IMR-90 (cell line): ENCODE data around the gene CTDSP2. TPM values are rescaled to one million over a fixed set of nuclear protein-coding genes. Genes with fewer than 3 reads are reported as not detected.

Experiments
- ATAC-seq: fragments of 200-7000 bp; cut with Tn5 transposase; 2 replicates; pipeline ENCODE4 v1.9.1; 2020; ENCODE audit warnings: low read depth, mild to moderate bottlenecking, moderate library complexity
- BruUV-seq: library from RNA; stranded (reverse); fragments of 400-500 nt; replicated peaks from 2 replicates; lab custom pipeline; 2021; lab: Mats Ljungman, UMichigan
- CTCF ChIA-PET: fragments of 300-600 bp; formaldehyde crosslinking; extraction: SDS; loops from one replicate; lab custom pipeline; 2021; ENCODE audit warnings: antibody characterized with exemption; lab: Yijun Ruan, JAX
- POLR2A ChIA-PET: fragments of 300-600 bp; sonication (Branson Sonifier 250); formaldehyde crosslinking; loops from one replicate; lab custom pipeline; 2022; ENCODE audit warnings: antibody characterized with exemption; ENCODE audit not compliant: unreplicated experiment; lab: Charles Lee
- DNase-seq: peaks from one replicate; pipeline ENCODE4 v3.0.0; 2013
- H2AFZ ChIP-seq: replicated peaks from 2 replicates; pipeline ENCODE3; 2013; ENCODE audit warnings: low read length, mild to moderate bottlenecking; ENCODE audit not compliant: poor library complexity
- H2AK5ac ChIP-seq: 2 replicates; pipeline ENCODE4 v1.6.1; 2013; ENCODE audit warnings: low read depth, low read length, inconsistent platforms
- H2AK9ac ChIP-seq: replicated peaks from 2 replicates; pipeline ENCODE3; 2013; ENCODE audit warnings: mild to moderate bottlenecking, low read depth, low read length, moderate library complexity; ENCODE audit not compliant: poor library complexity
- H2BK120ac ChIP-seq: 2 replicates; pipeline ENCODE4 v1.6.1; 2013; ENCODE audit warnings: low read depth, low read length, inconsistent platforms
- H2BK15ac ChIP-seq: 3 replicates; pipeline ENCODE4 v1.6.1; 2013; ENCODE audit warnings: low read depth, low read length, inconsistent platforms
- H2BK20ac ChIP-seq: 2 replicates; pipeline ENCODE4 v1.6.1; 2013; ENCODE audit warnings: low read depth, mild to moderate bottlenecking, inconsistent platforms, low read length, moderate library complexity
- H2BK5ac ChIP-seq: 2 replicates; pipeline ENCODE4 v1.6.1; 2013; ENCODE audit warnings: mild to moderate bottlenecking, low read depth, low read length, inconsistent platforms; ENCODE audit not compliant: poor library complexity, severe bottlenecking
- H3K14ac ChIP-seq: replicated peaks from 2 replicates; pipeline ENCODE4 v1.6.1; 2013; ENCODE audit warnings: low read depth, low read length, inconsistent platforms
- H3K18ac ChIP-seq: 2 replicates; pipeline ENCODE4 v1.6.1; 2013; ENCODE audit warnings: low read depth, low read length, control low read depth
- H3K23ac ChIP-seq: 2 replicates; pipeline ENCODE4 v1.6.1; 2013; ENCODE audit warnings: low read depth, low read length, inconsistent platforms
- H3K27ac ChIP-seq: 2 replicates; pipeline ENCODE4 v1.5.1; 2013; ENCODE audit warnings: mild to moderate bottlenecking, control low read depth, low read length; ENCODE audit not compliant: insufficient read depth
- H3K27me3 ChIP-seq: 2 replicates; pipeline ENCODE4 v1.6.1; 2013; ENCODE audit warnings: low read length; ENCODE audit not compliant: control insufficient read depth, insufficient read depth
- H3K36me3 ChIP-seq: 2 replicates; pipeline ENCODE4 v1.6.1; 2013; ENCODE audit warnings: low read length, mixed read lengths; ENCODE audit not compliant: control insufficient read depth, insufficient read depth
- H3K4ac ChIP-seq: 2 replicates; pipeline ENCODE4 v1.6.1; 2013; ENCODE audit warnings: low read depth, low read length, inconsistent platforms
- H3K4me1 ChIP-seq: 2 replicates; pipeline ENCODE4 v1.6.1; 2013; ENCODE audit warnings: low read length, mixed read lengths; ENCODE audit not compliant: control insufficient read depth, insufficient read depth
- H3K4me2 ChIP-seq: 2 replicates; pipeline ENCODE4 v1.6.1; 2013; ENCODE audit warnings: low read depth, mild to moderate bottlenecking, control low read depth, low read length, moderate library complexity
- H3K4me3 ChIP-seq: 2 replicates; pipeline ENCODE4 v1.5.1; 2013; ENCODE audit warnings: low read depth, mild to moderate bottlenecking, control low read depth, low read length, moderate library complexity; ENCODE audit not compliant: insufficient read depth
- H3K56ac ChIP-seq: 2 replicates; pipeline ENCODE4 v1.6.1; 2013; ENCODE audit warnings: low read length, inconsistent platforms; ENCODE audit not compliant: insufficient read depth; ENCODE audit errors: extremely low read depth
- H3K79me1 ChIP-seq, 2 experiments: 2 replicates each; pipeline ENCODE4 v1.6.1; 2013; ENCODE audit warnings: low read length in 2 of 2, inconsistent platforms in 1 of 2, low read depth in 1 of 2
- H3K9ac ChIP-seq: 2 replicates; pipeline ENCODE4 v1.6.1; 2013; ENCODE audit warnings: low read depth, low read length, control low read depth
- H3K9me1 ChIP-seq: 2 replicates; pipeline ENCODE4 v1.6.1; 2013; ENCODE audit warnings: low read length, inconsistent platforms; ENCODE audit not compliant: insufficient read depth
- H3K9me3 ChIP-seq: 2 replicates; pipeline ENCODE4 v1.6.1; 2013; ENCODE audit warnings: low read length; ENCODE audit not compliant: control insufficient read depth, insufficient read depth
- H4K20me1 ChIP-seq: 2 replicates; pipeline ENCODE4 v1.6.1; 2013; ENCODE audit warnings: low read length, inconsistent platforms; ENCODE audit not compliant: insufficient read depth
- H4K5ac ChIP-seq: 2 replicates; pipeline ENCODE4 v1.6.1; 2013; ENCODE audit warnings: mild to moderate bottlenecking, low read depth, low read length, control low read depth
- H4K8ac ChIP-seq, 2 experiments: 2 replicates each; pipeline ENCODE4 v1.6.1; 2013; ENCODE audit warnings: low read depth in 2 of 2, low read length in 2 of 2, control low read depth in 1 of 2, inconsistent platforms in 1 of 2
- H4K91ac ChIP-seq: 2 replicates; pipeline ENCODE4 v1.6.1; 2013; ENCODE audit warnings: low read depth, low read length, inconsistent platforms; ENCODE audit not compliant: insufficient read depth
- BHLHE40 ChIP-seq: fragments of 150-350 bp; IDR thresholded peaks from 2 replicates; pipeline ENCODE4 v1.6.1; 2016; ENCODE audit warnings: mild to moderate bottlenecking, low read depth, low read length
- CEBPB ChIP-seq: IDR thresholded peaks from 2 replicates; pipeline ENCODE4 v1.6.1; 2012; ENCODE audit warnings: low read depth, low read length, improper control_type of control experiment
- CHD1 ChIP-seq: IDR thresholded peaks from 2 replicates; pipeline ENCODE4 v1.6.1; 2012; ENCODE audit warnings: low read depth, low read length, improper control_type of control experiment
- CTCF ChIP-seq: conservative IDR thresholded peaks from 2 replicates; pipeline ENCODE4 v1.5.1; 2012; ENCODE audit warnings: mild to moderate bottlenecking, low read depth, low read length, improper control_type of control experiment
- FOS ChIP-seq: fragments of 150-350 bp; IDR thresholded peaks from 2 replicates; pipeline ENCODE4 v1.6.1; 2016; ENCODE audit warnings: low read depth, low read length
- MAFK ChIP-seq: IDR thresholded peaks from 2 replicates; pipeline ENCODE4 v1.6.1; 2012; ENCODE audit warnings: low read depth, low read length, improper control_type of control experiment
- MAZ ChIP-seq: IDR thresholded peaks from 2 replicates; pipeline ENCODE4 v1.6.1; 2012; ENCODE audit warnings: low read depth, mild to moderate bottlenecking, low read length, improper control_type of control experiment, moderate library complexity, borderline replicate concordance
- MXI1 ChIP-seq: IDR thresholded peaks from 2 replicates; pipeline ENCODE4 v1.6.1; 2012; ENCODE audit warnings: low read depth, mild to moderate bottlenecking, low read length, moderate library complexity, borderline replicate concordance
- POLR2A ChIP-seq: IDR thresholded peaks from 2 replicates; pipeline ENCODE4 v1.6.1; 2012; ENCODE audit warnings: mild to moderate bottlenecking, low read depth, low read length
- RAD21 ChIP-seq: IDR thresholded peaks from 2 replicates; pipeline ENCODE4 v1.6.1; 2012; ENCODE audit warnings: low read length, improper control_type of control experiment
- RCOR1 ChIP-seq: IDR thresholded peaks from 2 replicates; pipeline ENCODE4 v1.6.1; 2012; ENCODE audit warnings: mild to moderate bottlenecking, low read length, improper control_type of control experiment; ENCODE audit not compliant: insufficient replicate concordance
- RFX5 ChIP-seq: IDR thresholded peaks from 2 replicates; pipeline ENCODE4 v1.8.0; 2012; ENCODE audit warnings: low read depth, mild to moderate bottlenecking, low read length, moderate library complexity
- SMC3 ChIP-seq: fragments of 150-350 bp; IDR thresholded peaks from 2 replicates; pipeline ENCODE4 v1.6.1; 2016; ENCODE audit warnings: low read depth, mild to moderate bottlenecking, antibody characterized with exemption, low read length, moderate library complexity
- WGBS, 2 experiments: methylation state at CpG; one replicate each; pipeline versions ENCODE4 v1.1.5 to v1.1.7; 2013; ENCODE audit warnings: missing lambda C conversion rate in 2 of 2; ENCODE audit not compliant: insufficient read length in 1 of 2; ENCODE audit errors: extremely low coverage in 2 of 2; 5-methylcytosine and 5-hydroxymethylcytosine counted together
- dilution Hi-C: fragments of 300-500 bp; cut with HindIII; formaldehyde crosslinking; loops from one replicate; pipeline ENCODE4 v1.14.3; 2018; ENCODE audit warnings: low sequenced_read_pairs; ENCODE audit not compliant: unreplicated experiment
- in situ Hi-C: fragments of 300-500 bp; cut with MboI; formaldehyde crosslinking; loops from 3 replicates; pipeline ENCODE4 v1.14.3; 2019; ENCODE audit warnings: low sequenced_read_pairs, inconsistent platforms, mixed read lengths
- intact Hi-C: fragments of 100-400 bp; cut with micrococcal nuclease; formaldehyde crosslinking; loops from 2 replicates; pipeline ENCODE4 v1.10.0; 2022
- polyA plus RNA-seq, 3 experiments: library from polyadenylated mRNA; depleted of rRNA; stranded (reverse); fragments of >200 nt; gene quantifications; 2 replicates each; pipeline ENCODE4 v1.2.3, GENCODE V29; 2012; ENCODE audit warnings: low replicate concordance in 1 of 3
- total RNA-seq: library from RNA; depleted of rRNA; stranded (reverse); fragments of >200 nt; gene quantifications from 2 replicates; pipeline ENCODE4 v1.2.3, GENCODE V29; 2012
- TF ChIP-seq, protein P1 (sequence below): fragments of 150-350 bp; IDR thresholded peaks from 2 replicates; pipeline ENCODE4 v1.6.1; 2016; ENCODE audit warnings: low read depth, mild to moderate bottlenecking, low read length, moderate library complexity, borderline replicate concordance
- TF ChIP-seq, protein P2 (sequence below): fragments of 150-350 bp; IDR thresholded peaks from 2 replicates; pipeline ENCODE4 v1.6.1; 2017; ENCODE audit warnings: mild to moderate bottlenecking, antibody characterized with exemption, low read length, low read depth

The CTDSP2 gene
- total and polyA plus RNA-seq, 2 of the 4 experiments (the other 2 are of a cell fraction) = 114 to 156 TPM

- no CpG with 5 or more reads among the region's 6 CpGs for WGBS, 2 experiments
- no peak overlapping the region; the same call in 1 of the 2 replicates for H2AK5ac ChIP-seq
- H2BK120ac ChIP-seq = no peak overlapping the region
- in situ Hi-C loops = no loop called here
- peaks cover 0 to 3% of the 10 kb centered on the region in 2 experiments; a peak in 1 of 4 replicates for H3K79me1 ChIP-seq
- H3K36me3 ChIP-seq = no peaks in the 10 kb centered on the region
- no peak overlapping the region for H3K23ac ChIP-seq
- no peaks in the 10 kb centered on the region; the same call in 1 of the 2 replicates for H4K20me1 ChIP-seq
- H4K5ac ChIP-seq = no peak overlapping the region
- DNase-seq (no peak), ATAC-seq (no peak)
- H2BK15ac ChIP-seq = no peak overlapping the region
- no peak overlapping the region for H4K91ac ChIP-seq
- H3K9ac ChIP-seq = no peak overlapping the region
- no peak overlapping the region for H2AK9ac ChIP-seq
- ChIA-PET CTCF (interaction anchor here (1.2 kb wide), 1 partner anchor 44 kb away, joined by 3 read pairs; no protein-coding TSS in a partner anchor), POLR2A (no interaction called here)
- peaks cover 3% of the 10 kb centered on the region for H3K4me1 ChIP-seq
- H3K4ac ChIP-seq = no peak overlapping the region
- H3K27me3 ChIP-seq = no peaks in the 10 kb centered on the region; the same call in 1 of the 2 replicates
- H3K9me1 ChIP-seq = 0 out of 2 replicates have a peak, but pooled peaks cover 5% of the 10 kb centered on the region
- no peak overlapping the region for H3K4me2 ChIP-seq
- no peak overlapping the region for H2AFZ ChIP-seq
- no peak overlapping the region for H3K14ac ChIP-seq
- dilution Hi-C loops = no loop called here
- H4K8ac ChIP-seq = no peak overlapping the region
- H2BK20ac ChIP-seq = no peak overlapping the region
- no TSS peak for BruUV-seq
- no peaks in the 10 kb centered on the region for H3K9me3 ChIP-seq
- TF ChIP-seq MAFK (no peak), CTCF (no peak), MAZ (no peak), MXI1 (no peak), CHD1 (no peak), POLR2A (no peak), SMC3 (no peak), BHLHE40 (no peak), RFX5 (no peak), FOS (no peak), RAD21 (no peak), CEBPB (no peak), RCOR1 (no peak)
- TF ChIP-seq, protein P1, sequence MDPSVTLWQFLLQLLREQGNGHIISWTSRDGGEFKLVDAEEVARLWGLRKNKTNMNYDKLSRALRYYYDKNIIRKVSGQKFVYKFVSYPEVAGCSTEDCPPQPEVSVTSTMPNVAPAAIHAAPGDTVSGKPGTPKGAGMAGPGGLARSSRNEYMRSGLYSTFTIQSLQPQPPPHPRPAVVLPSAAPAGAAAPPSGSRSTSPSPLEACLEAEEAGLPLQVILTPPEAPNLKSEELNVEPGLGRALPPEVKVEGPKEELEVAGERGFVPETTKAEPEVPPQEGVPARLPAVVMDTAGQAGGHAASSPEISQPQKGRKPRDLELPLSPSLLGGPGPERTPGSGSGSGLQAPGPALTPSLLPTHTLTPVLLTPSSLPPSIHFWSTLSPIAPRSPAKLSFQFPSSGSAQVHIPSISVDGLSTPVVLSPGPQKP = no peak
- TF ChIP-seq, protein P2, sequence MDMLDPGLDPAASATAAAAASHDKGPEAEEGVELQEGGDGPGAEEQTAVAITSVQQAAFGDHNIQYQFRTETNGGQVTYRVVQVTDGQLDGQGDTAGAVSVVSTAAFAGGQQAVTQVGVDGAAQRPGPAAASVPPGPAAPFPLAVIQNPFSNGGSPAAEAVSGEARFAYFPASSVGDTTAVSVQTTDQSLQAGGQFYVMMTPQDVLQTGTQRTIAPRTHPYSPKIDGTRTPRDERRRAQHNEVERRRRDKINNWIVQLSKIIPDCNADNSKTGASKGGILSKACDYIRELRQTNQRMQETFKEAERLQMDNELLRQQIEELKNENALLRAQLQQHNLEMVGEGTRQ = no peak
- intact Hi-C loops = no loop called here
- H3K18ac ChIP-seq = no peak overlapping the region
- no peak overlapping the region for H2BK5ac ChIP-seq
- no peak overlapping the region for H3K4me3 ChIP-seq
- no peak overlapping the region for H3K27ac ChIP-seq
- no peak overlapping the region for H3K56ac ChIP-seq
Observed at GRCh38 chr12:57850854-57851430, 4.4 kb upstream of the CTDSP2 start.
